Tibial nerve (tissue), 4 donors: ENCODE data around the gene OR2H1. TPM values are rescaled to one million over a fixed set of nuclear protein-coding genes. Genes with fewer than 3 reads are reported as not detected.

Experiments
- DNase-seq, 2 donors: peaks; one replicate each; pipeline ENCODE4 v3.0.0-alpha.2; 2019; ENCODE audit warnings: low spot score in 2 of 2
- H3K27ac ChIP-seq, 4 donors: fragments of 200-600 bp; sonication (generic) in 3 of 4; one replicate each; pipeline ENCODE4 v1.5.1; 2017 to 2019; ENCODE audit warnings: mild to moderate bottlenecking in 1 of 4
- H3K27me3 ChIP-seq, 2 donors: fragments of 200-600 bp; sonication (generic) in 1 of 2; one replicate each; pipeline versions ENCODE4 v1.5.1 to v1.6.0; 2017 to 2019
- H3K36me3 ChIP-seq, 3 donors: fragments of 200-600 bp; sonication (generic); one replicate each; pipeline ENCODE4 v1.5.1; 2018 to 2019
- H3K4me1 ChIP-seq, 4 donors: fragments of 200-600 bp; sonication (generic) in 3 of 4; one replicate each; pipeline ENCODE4 v1.5.1; 2017 to 2019
- H3K4me3 ChIP-seq, 4 donors: fragments of 200-600 bp; sonication (generic) in 3 of 4; one replicate each; pipeline ENCODE4 v1.5.1; 2017 to 2019; ENCODE audit warnings: mild to moderate bottlenecking in 1 of 4, moderate library complexity in 1 of 4
- H3K9me3 ChIP-seq, 4 donors: fragments of 200-600 bp; sonication (generic) in 3 of 4; one replicate each; pipeline ENCODE4 v1.5.1; 2017 to 2019
- CTCF ChIP-seq, 5 experiments: fragments of 200-600 bp in 3 of 5; fragments of 450-650 bp in 2 of 5; sonication (generic) in 3 of 5; IDR thresholded peaks; one replicate each; pipeline ENCODE4 v1.5.1; 2016 to 2019; ENCODE audit warnings: antibody characterized with exemption in 5 of 5, mild to moderate bottlenecking in 3 of 5, moderate library complexity in 2 of 5
- EP300 ChIP-seq, 2 donors: sonication (generic); formaldehyde crosslinking; IDR thresholded peaks; one replicate each; pipeline ENCODE4 v1.6.1; 2017; ENCODE audit warnings: antibody characterized with exemption in 2 of 2, mild to moderate bottlenecking in 1 of 2
- POLR2A ChIP-seq, 2 donors: fragments of 450-650 bp; IDR thresholded peaks; one replicate each; pipeline ENCODE4 v1.6.1; 2017; ENCODE audit warnings: antibody characterized with exemption in 2 of 2, mild to moderate bottlenecking in 2 of 2, moderate library complexity in 2 of 2
- WGBS, 2 donors: methylation state at CpG; one replicate each; pipeline ENCODE4 v1.1.5; 2018; 5-methylcytosine and 5-hydroxymethylcytosine counted together
- total RNA-seq, 4 donors: library from RNA; depleted of rRNA; stranded (reverse); fragments of >200 nt; gene quantifications; one replicate each; pipeline ENCODE4 v1.1.0, GENCODE V29; 2016

The OR2H1 gene
- total RNA-seq, 4 donors from 2014 or later: not detected

GRCh38 chr6:29495571-29495970 lies 38.6 kb downstream of the OR2H1 start:
- no peak for DNase-seq
- Histone ChIP-seq H3K36me3 (no peaks in the 10 kb centered on the region), H3K27ac (no peak overlapping the region), H3K27me3 (no peaks in the 10 kb centered on the region), H3K4me3 (no peak overlapping the region), H3K9me3 (no peaks in the 10 kb centered on the region), H3K4me1 (no peaks in the 10 kb centered on the region)
- TF ChIP-seq EP300 (IDR thresholded peaks at IDR 0.05): no peak
- TF ChIP-seq POLR2A (IDR thresholded peaks at IDR 0.05): no peak
- TF ChIP-seq CTCF (IDR thresholded peaks at IDR 0.05): no peak
- WGBS, 2 donors: 67 to 79% methylated on average over 4 of the region's 4 CpGs

- Histone ChIP-seq H3K36me3 (no peaks in the 10 kb centered on the region), H3K27me3 (no peaks in the 10 kb centered on the region), H3K4me1 (no peaks in the 10 kb centered on the region), H3K27ac (no peak overlapping the region), H3K9me3 (no peaks in the 10 kb centered on the region), H3K4me3 (no peak overlapping the region)
- WGBS, 2 donors: 82% methylated on average over 4 of the region's 4 CpGs
- no peak for DNase-seq
- no peak for TF ChIP-seq CTCF (IDR thresholded peaks at IDR 0.05)
- TF ChIP-seq POLR2A (IDR thresholded peaks at IDR 0.05): no peak
- no peak for TF ChIP-seq EP300 (IDR thresholded peaks at IDR 0.05)
Measured at GRCh38 chr6:29496961-29497360, 40.0 kb downstream of the OR2H1 start.

GRCh38 chr6:29499704-29500103 lies 42.7 kb downstream of the OR2H1 start:
- TF ChIP-seq CTCF (IDR thresholded peaks at IDR 0.05): no peak
- TF ChIP-seq POLR2A (IDR thresholded peaks at IDR 0.05): no peak
- TF ChIP-seq EP300 (IDR thresholded peaks at IDR 0.05): no peak
- H3K36me3 ChIP-seq: no peaks in the 10 kb centered on the region
- no peak overlapping the region for H3K27ac ChIP-seq
- H3K27me3 ChIP-seq: no peaks in the 10 kb centered on the region
- no peak for DNase-seq
- H3K4me1 ChIP-seq: no peaks in the 10 kb centered on the region
- WGBS, 2 donors: 71 to 80% methylated on average over 5 of the region's 5 CpGs
- no peaks in the 10 kb centered on the region for H3K9me3 ChIP-seq
- H3K4me3 ChIP-seq: no peak overlapping the region

GRCh38 chr6:29500594-29500993 lies 43.6 kb downstream of the OR2H1 start:
- H3K27me3 ChIP-seq: no peaks in the 10 kb centered on the region
- no peak overlapping the region for H3K4me3 ChIP-seq
- no peak for TF ChIP-seq CTCF (IDR thresholded peaks at IDR 0.05)
- TF ChIP-seq EP300 (IDR thresholded peaks at IDR 0.05): no peak
- TF ChIP-seq POLR2A (IDR thresholded peaks at IDR 0.05): no peak
- H3K4me1 ChIP-seq: no peaks in the 10 kb centered on the region
- no peaks in the 10 kb centered on the region for H3K36me3 ChIP-seq
- no peak overlapping the region for H3K27ac ChIP-seq
- H3K9me3 ChIP-seq: no peaks in the 10 kb centered on the region
- WGBS, 2 donors: 88% methylated on average over 8 of the region's 8 CpGs
- no peak for DNase-seq

- Histone ChIP-seq H3K27ac (no peak overlapping the region), H3K36me3 (no peaks in the 10 kb centered on the region), H3K4me1 (no peaks in the 10 kb centered on the region), H3K4me3 (no peak overlapping the region), H3K9me3 (no peaks in the 10 kb centered on the region), H3K27me3 (no peaks in the 10 kb centered on the region)
- 83 to 91% methylated on average over 5 to 6 of the region's 6 CpGs for whole genome bisulfite sequencing, 2 donors
- TF ChIP-seq EP300 (IDR thresholded peaks at IDR 0.05) (no peak), CTCF (IDR thresholded peaks at IDR 0.05) (no peak), POLR2A (IDR thresholded peaks at IDR 0.05) (no peak)
- DNase-seq: no peak
Measured at GRCh38 chr6:29501106-29501505, 44.2 kb downstream of the OR2H1 start.
